ENCODE data around the gene ASIP.
"Not testable (repeated sequence)": the region's sequence is repeated elsewhere in the genome, so short reads cannot be mapped to it uniquely, and the experiment has no call there.

The ASIP gene

GRCh38 chr20:34290471-34290870 is 49.2 kb downstream of the ASIP start:
- DNase-seq (ENCODE audit: low spot score): no peak

- no peak for DNase-seq (ENCODE audit: low spot score)
Measured at GRCh38 chr20:34292496-34292895, 51.3 kb downstream of the ASIP start.

GRCh38 chr20:34293119-34293518 is 51.9 kb downstream of the ASIP start:
- no peak for DNase-seq (ENCODE audit: low spot score)

- DNase-seq (ENCODE audit: low spot score): no peak
Measured at GRCh38 chr20:34293589-34293988, 52.4 kb downstream of the ASIP start.

- DNase-seq (ENCODE audit: low spot score): no peak
Measured at GRCh38 chr20:34294563-34294962, 53.3 kb downstream of the ASIP start.

- DNase-seq (ENCODE audit: low spot score): no peak
Measured at GRCh38 chr20:34295284-34295683, 54.1 kb downstream of the ASIP start.

- DNase-seq (ENCODE audit: low spot score): no peak
Measured at GRCh38 chr20:34296468-34296867, 55.2 kb downstream of the ASIP start.

- not testable (repeated sequence) for DNase-seq (ENCODE audit: low spot score)
Measured at GRCh38 chr20:34298294-34298784, 57.1 kb downstream of the ASIP start.

GRCh38 chr20:34299556-34300255 is 58.5 kb downstream of the ASIP start:
- DNase-seq (ENCODE audit: low spot score): no peak

GRCh38 chr20:34300256-34300806 is 59.1 kb downstream of the ASIP start:
- DNase-seq (ENCODE audit: low spot score): no peak

- DNase-seq (ENCODE audit: low spot score): no peak
Measured at GRCh38 chr20:34300809-34301586, 59.8 kb downstream of the ASIP start.

GRCh38 chr20:34301587-34302311 is 60.5 kb downstream of the ASIP start:
- no peak for DNase-seq (ENCODE audit: low spot score)

- DNase-seq (ENCODE audit: low spot score): no peak
Measured at GRCh38 chr20:34302312-34302722, 61.1 kb downstream of the ASIP start.

- peak; percentile 94 for DNase-seq (ENCODE audit: low spot score)
Measured at GRCh38 chr20:34302723-34303533, 61.7 kb downstream of the ASIP start, which contains the start of gene AHCY. AHCY (minus strand) TSS chr20:34303355; CDS start chr20:34303270, 85 bp downstream.

- no peak for DNase-seq (ENCODE audit: low spot score)
Measured at GRCh38 chr20:34305333-34306230, 64.4 kb downstream of the ASIP start.

- no peak for DNase-seq (ENCODE audit: low spot score)
Measured at GRCh38 chr20:34309691-34310090, 68.5 kb downstream of the ASIP start.

- no peak for DNase-seq (ENCODE audit: low spot score)
Measured at GRCh38 chr20:34310481-34311117, 69.4 kb downstream of the ASIP start.

- peak; percentile 40 for DNase-seq (ENCODE audit: low spot score)
Measured at GRCh38 chr20:34311118-34312023, 70.1 kb downstream of the ASIP start.

- no peak for DNase-seq (ENCODE audit: low spot score)
Measured at GRCh38 chr20:34312024-34312460, 70.8 kb downstream of the ASIP start.

Measured in globus pallidus (tissue), 1 donor.